ENCODE measurements around the gene ZNF519. TPM values are rescaled to one million over a fixed set of nuclear protein-coding genes. Genes with fewer than 3 reads are reported as not detected.
"Not testable (repeated sequence)": the region's sequence is repeated elsewhere in the genome, so short reads cannot be mapped to it uniquely, and the experiment has no call there.

ZNF519 gene
- total RNA-seq, 1 experiment from 2014 or later, result 24.3 TPM

GRCh38 chr18:14144628-14144895 is 12.3 kb upstream of the ZNF519 start:
- H2BK120ac ChIP-seq (ENCODE audit: low read depth, low read length, poor library complexity, severe bottlenecking), result no peak overlapping the region
- no peaks in the 10 kb centered on the region for H3K79me2 ChIP-seq (ENCODE audit: insufficient read depth, low read length)
- H3K4ac ChIP-seq (ENCODE audit: low read depth, low read length), result no peak overlapping the region
- WGBS (ENCODE audit: extremely low coverage, insufficient read length, low lambda C conversion rate), result no CpG with 5 or more reads among the region's 6 CpGs
- H3K14ac ChIP-seq (ENCODE audit: insufficient read depth, low read length), result no peak overlapping the region
- no peak overlapping the region for H2AFZ ChIP-seq (ENCODE audit: low read length)
- Mint-ChIP-seq H3K27ac (no peak overlapping the region), H3K27me3 (ENCODE audit: low read depth) (no peaks in the 10 kb centered on the region; the same call in 1 of the 2 replicates), H3K4me3 (no peak overlapping the region), H3K4me1 (no peaks in the 10 kb centered on the region), H3K9me3 (peaks cover 37 to 71% of the 10 kb centered on the region in 2 experiments), H3K36me3 (ENCODE audit: insufficient read depth in 1 of 3, low read depth in 3 of 3) (peaks cover 0 to 6% (median 4%) of the 10 kb centered on the region in 3 experiments; a peak in 4 of 7 replicates)
- H2BK20ac ChIP-seq (ENCODE audit: low read depth, low read length, poor library complexity, severe bottlenecking), result no peak overlapping the region
- no peak overlapping the region for H3K18ac ChIP-seq (ENCODE audit: insufficient read length, low read depth, low read length)
- H3K27ac ChIP-seq (ENCODE audit: insufficient read length, low read depth, low read length), result no peak overlapping the region
- no peak overlapping the region for H4K91ac ChIP-seq (ENCODE audit: insufficient read length, low read depth, low read length)
- H3K4me1 ChIP-seq (ENCODE audit: insufficient read depth, low read length), result no peaks in the 10 kb centered on the region
- DNase-seq, result no peak
- no peak for TF ChIP-seq CTCF (conservative IDR thresholded peaks at IDR 0.05)
- no peaks in the 10 kb centered on the region for H3K23me2 ChIP-seq (ENCODE audit: insufficient read length, low read depth, low read length, poor library complexity, severe bottlenecking)
- H3K4me2 ChIP-seq (ENCODE audit: insufficient read depth, insufficient read length, low read length), result no peak overlapping the region
- H4K8ac ChIP-seq (replicated peaks; ENCODE audit: insufficient read length, low read depth, low read length), result no peak overlapping the region
- no peak overlapping the region for H4K5ac ChIP-seq (ENCODE audit: insufficient read length, low read depth, low read length)
- H3T11ph ChIP-seq (ENCODE audit: low read length), result no peak overlapping the region
- H4K20me1 ChIP-seq (ENCODE audit: control insufficient read depth, insufficient read depth, insufficient read length), result no peaks in the 10 kb centered on the region
- H2AK5ac ChIP-seq (ENCODE audit: insufficient read length, low read length), result no peak overlapping the region
- no peak overlapping the region for H2BK5ac ChIP-seq (ENCODE audit: insufficient read length, low read length)
- no peak overlapping the region for H2BK12ac ChIP-seq (ENCODE audit: insufficient read length, low read depth, low read length)
- H3K79me1 ChIP-seq (ENCODE audit: insufficient read depth, low read depth, low read length, poor library complexity, severe bottlenecking), result no peaks in the 10 kb centered on the region
- no peak overlapping the region for H3K23ac ChIP-seq (ENCODE audit: insufficient read length, low read depth, low read length)
- H3K9ac ChIP-seq (ENCODE audit: extremely low read depth, insufficient read length, low read length), result no peak overlapping the region
- H2BK15ac ChIP-seq (ENCODE audit: low read depth, low read length), result no peak overlapping the region
- H3K27me3 ChIP-seq (ENCODE audit: insufficient read depth, low read length), result no peaks in the 10 kb centered on the region
- H3K56ac ChIP-seq (ENCODE audit: insufficient read length, low read depth, low read length), result no peak overlapping the region
- peaks cover 29% of the 10 kb centered on the region for H3K9me3 ChIP-seq (ENCODE audit: control insufficient read depth, low read depth, low read length)

GRCh38 chr18:14143871-14144627 is 11.8 kb upstream of the ZNF519 start:
- H3T11ph ChIP-seq (ENCODE audit: low read length); H2BK12ac ChIP-seq (ENCODE audit: insufficient read length, low read depth, low read length); DNase-seq; H2BK120ac ChIP-seq (ENCODE audit: low read depth, low read length, poor library complexity, severe bottlenecking); H3K4me1 ChIP-seq (ENCODE audit: insufficient read depth, low read length); H4K91ac ChIP-seq (ENCODE audit: insufficient read length, low read depth, low read length); H3K23ac ChIP-seq (ENCODE audit: insufficient read length, low read depth, low read length); H2AK5ac ChIP-seq (ENCODE audit: insufficient read length, low read length); H2AFZ ChIP-seq (ENCODE audit: low read length); H3K14ac ChIP-seq (ENCODE audit: insufficient read depth, low read length); H3K4me3 Mint-ChIP-seq; H3K27me3 ChIP-seq (ENCODE audit: insufficient read depth, low read length); H2BK15ac ChIP-seq (ENCODE audit: low read depth, low read length); H2BK20ac ChIP-seq (ENCODE audit: low read depth, low read length, poor library complexity, severe bottlenecking); H3K4me1 Mint-ChIP-seq; H3K27ac ChIP-seq (ENCODE audit: insufficient read length, low read depth, low read length); H3K79me2 ChIP-seq (ENCODE audit: insufficient read depth, low read length); H3K9ac ChIP-seq (ENCODE audit: extremely low read depth, insufficient read length, low read length); H3K18ac ChIP-seq (ENCODE audit: insufficient read length, low read depth, low read length); H3K27ac Mint-ChIP-seq; H3K4me2 ChIP-seq (ENCODE audit: insufficient read depth, insufficient read length, low read length); H3K56ac ChIP-seq (ENCODE audit: insufficient read length, low read depth, low read length); H3K23me2 ChIP-seq (ENCODE audit: insufficient read length, low read depth, low read length, poor library complexity, severe bottlenecking); H3K36me3 Mint-ChIP-seq (ENCODE audit: insufficient read depth in 1 of 3, low read depth in 3 of 3); H3K4ac ChIP-seq (ENCODE audit: low read depth, low read length); H3K27me3 Mint-ChIP-seq (ENCODE audit: low read depth); H3K79me1 ChIP-seq (ENCODE audit: insufficient read depth, low read depth, low read length, poor library complexity, severe bottlenecking); H4K20me1 ChIP-seq (ENCODE audit: control insufficient read depth, insufficient read depth, insufficient read length); H4K8ac ChIP-seq (replicated peaks; ENCODE audit: insufficient read length, low read depth, low read length); H4K5ac ChIP-seq (ENCODE audit: insufficient read length, low read depth, low read length); H2BK5ac ChIP-seq (ENCODE audit: insufficient read length, low read length): not testable (repeated sequence)
- H3K9me3 ChIP-seq (ENCODE audit: control insufficient read depth, low read depth, low read length), result peaks cover 24% of the 10 kb centered on the region
- no CpG with 5 or more reads among the region's 16 CpGs for WGBS (ENCODE audit: extremely low coverage, insufficient read length, low lambda C conversion rate)
- H3K9me3 Mint-ChIP-seq, result peaks cover 32 to 68% of the 10 kb centered on the region in 2 experiments
